LNCaP clone FGC (cell line): ENCODE results near the gene KCNA5.

Source experiments
- DNase-seq: peaks from one replicate; pipeline ENCODE4 v3.0.0-alpha.2; 2011; ENCODE audit warnings: low read depth
- H3K4me3 ChIP-seq: 2 replicates; pipeline ENCODE4 v1.5.1; 2011; ENCODE audit warnings: mild to moderate bottlenecking, low read depth, low read length, control low read depth
- TF ChIP-seq, protein P1 (sequence below): IDR thresholded peaks from 2 replicates; pipeline ENCODE4 v1.5.1; 2012; ENCODE audit warnings: mild to moderate bottlenecking; ENCODE audit not compliant: control insufficient read depth, insufficient read depth; ENCODE audit errors: extremely low read depth

The KCNA5 gene

DNA sequence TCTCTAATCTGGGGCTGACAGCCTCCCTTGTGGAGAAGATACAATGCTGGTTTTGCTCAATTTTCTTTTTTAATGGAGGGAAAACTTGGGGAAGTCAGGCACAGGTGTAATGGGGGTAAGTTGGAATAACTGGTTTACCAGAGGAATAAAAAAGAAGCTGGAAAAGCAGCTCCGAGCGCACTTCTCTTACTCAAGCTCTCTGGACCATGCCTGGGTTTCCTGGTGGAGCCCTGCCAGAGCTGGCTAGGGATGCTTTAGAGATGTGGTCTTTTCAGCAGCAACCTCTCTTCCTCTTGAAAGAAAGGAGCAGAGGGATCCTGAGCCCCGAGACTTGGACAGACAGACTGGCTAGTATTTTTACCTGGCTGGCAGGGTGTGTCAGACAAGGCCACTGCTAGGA is 3.9 kb upstream of the KCNA5 start:
- no peak for DNase-seq
- no peak overlapping the region for H3K4me3 ChIP-seq
- TF ChIP-seq, protein P1, sequence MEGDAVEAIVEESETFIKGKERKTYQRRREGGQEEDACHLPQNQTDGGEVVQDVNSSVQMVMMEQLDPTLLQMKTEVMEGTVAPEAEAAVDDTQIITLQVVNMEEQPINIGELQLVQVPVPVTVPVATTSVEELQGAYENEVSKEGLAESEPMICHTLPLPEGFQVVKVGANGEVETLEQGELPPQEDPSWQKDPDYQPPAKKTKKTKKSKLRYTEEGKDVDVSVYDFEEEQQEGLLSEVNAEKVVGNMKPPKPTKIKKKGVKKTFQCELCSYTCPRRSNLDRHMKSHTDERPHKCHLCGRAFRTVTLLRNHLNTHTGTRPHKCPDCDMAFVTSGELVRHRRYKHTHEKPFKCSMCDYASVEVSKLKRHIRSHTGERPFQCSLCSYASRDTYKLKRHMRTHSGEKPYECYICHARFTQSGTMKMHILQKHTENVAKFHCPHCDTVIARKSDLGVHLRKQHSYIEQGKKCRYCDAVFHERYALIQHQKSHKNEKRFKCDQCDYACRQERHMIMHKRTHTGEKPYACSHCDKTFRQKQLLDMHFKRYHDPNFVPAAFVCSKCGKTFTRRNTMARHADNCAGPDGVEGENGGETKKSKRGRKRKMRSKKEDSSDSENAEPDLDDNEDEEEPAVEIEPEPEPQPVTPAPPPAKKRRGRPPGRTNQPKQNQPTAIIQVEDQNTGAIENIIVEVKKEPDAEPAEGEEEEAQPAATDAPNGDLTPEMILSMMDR, result no peak

DNA sequence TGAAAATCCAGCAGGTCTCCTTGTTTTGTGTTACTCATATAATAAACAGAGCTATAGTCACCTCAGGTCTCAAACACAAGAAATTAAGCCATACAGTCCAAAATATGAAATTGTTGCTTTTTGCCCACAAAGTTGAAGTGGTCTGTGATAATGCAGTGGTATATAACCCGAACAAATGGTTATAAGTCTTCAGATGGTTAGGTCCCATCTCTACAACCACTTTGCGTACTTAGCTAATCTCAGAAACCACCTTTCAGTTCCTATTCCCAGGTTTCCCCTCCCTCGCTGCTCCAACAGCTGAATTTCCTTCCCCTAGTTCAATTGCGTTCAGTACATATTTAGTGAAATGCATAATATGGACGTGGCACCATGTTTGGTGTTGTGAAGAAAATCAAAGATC is 3.3 kb upstream of the KCNA5 start:
- H3K4me3 ChIP-seq, result no peak overlapping the region
- no peak for DNase-seq
- TF ChIP-seq, protein P1, result no peak

DNA sequence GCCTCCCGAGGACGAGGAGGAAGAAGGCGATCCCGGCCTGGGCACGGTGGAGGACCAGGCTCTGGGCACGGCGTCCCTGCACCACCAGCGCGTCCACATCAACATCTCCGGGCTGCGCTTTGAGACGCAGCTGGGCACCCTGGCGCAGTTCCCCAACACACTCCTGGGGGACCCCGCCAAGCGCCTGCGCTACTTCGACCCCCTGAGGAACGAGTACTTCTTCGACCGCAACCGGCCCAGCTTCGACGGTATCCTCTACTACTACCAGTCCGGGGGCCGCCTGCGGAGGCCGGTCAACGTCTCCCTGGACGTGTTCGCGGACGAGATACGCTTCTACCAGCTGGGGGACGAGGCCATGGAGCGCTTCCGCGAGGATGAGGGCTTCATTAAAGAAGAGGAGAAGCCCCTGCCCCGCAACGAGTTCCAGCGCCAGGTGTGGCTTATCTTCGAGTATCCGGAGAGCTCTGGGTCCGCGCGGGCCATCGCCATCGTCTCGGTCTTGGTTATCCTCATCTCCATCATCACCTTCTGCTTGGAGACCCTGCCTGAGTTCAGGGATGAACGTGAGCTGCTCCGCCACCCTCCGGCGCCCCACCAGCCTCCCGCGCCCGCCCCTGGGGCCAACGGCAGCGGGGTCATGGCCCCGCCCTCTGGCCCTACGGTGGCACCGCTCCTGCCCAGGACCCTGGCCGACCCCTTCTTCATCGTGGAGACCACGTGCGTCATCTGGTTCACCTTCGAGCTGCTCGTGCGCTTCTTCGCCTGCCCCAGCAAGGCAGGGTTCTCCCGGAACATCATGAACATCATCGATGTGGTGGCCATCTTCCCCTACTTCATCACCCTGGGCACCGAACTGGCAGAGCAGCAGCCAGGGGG is 979 bp downstream of the KCNA5 start:
- H3K4me3 ChIP-seq, result no peak overlapping the region
- TF ChIP-seq, protein P1, result no peak
- DNase-seq, result no peak

DNA sequence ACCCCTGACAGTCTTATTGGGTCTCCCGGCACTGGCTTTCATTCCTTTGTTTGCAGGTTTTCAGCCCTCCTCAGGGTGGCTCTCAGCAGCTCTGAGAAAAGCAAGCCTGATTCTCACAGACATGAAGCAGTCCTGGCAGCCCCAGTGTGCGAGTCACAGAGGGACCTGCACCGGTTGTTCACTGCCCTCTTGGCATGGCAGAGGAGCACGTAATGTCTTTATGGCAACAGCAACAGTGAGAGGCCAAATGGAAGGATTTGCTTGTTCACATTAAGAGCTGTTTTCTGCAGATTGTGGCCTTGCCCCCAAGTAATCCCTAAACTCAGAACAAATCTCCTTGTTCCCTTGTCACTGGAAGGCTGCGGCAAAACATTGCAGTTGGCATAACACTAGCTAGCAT is 3.4 kb downstream of the KCNA5 start:
- TF ChIP-seq, protein P1, result no peak
- no peak overlapping the region for H3K4me3 ChIP-seq
- no peak for DNase-seq

DNA sequence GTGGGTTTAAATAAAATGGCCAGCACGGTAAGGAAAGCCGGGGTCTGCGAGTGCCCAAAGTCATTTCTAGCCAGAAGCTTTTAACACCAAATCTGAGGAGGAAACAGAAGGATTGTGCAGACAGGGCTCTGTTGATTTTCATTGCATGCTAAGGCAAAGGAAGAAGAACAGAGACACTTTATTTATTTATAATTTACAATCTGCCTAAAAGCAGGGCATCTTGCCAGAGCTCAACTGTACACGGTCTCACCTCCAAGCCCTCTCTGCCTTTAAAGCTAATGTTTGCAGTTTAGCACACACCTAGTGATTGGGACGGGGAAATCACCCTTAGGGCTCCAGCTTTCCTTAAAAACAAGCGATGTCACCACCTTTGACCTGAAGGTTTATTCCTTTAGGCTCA is 4.0 kb downstream of the KCNA5 start:
- peak; percentile 67 for DNase-seq
- no peak overlapping the region for H3K4me3 ChIP-seq
- TF ChIP-seq, protein P1, result no peak

DNA sequence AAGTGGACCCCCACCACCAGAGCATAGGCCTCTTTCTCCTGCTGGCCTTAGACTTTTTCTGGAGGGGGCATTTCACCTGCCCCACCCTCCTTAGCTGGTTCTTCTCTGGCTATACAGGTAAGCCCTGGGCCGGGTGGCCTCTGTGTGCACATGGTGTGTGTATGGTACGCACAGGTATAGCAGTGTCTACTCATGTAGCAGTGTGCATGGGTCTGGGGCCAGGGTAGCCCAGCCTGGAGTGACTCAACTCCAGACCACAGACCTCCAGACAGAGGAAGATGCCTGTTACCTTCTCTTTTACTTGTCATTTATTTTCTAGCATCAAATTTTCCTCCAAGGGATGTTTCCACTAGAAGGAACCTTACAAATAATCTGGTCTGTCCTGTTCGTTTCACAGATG is 6.9 kb downstream of the KCNA5 start:
- H3K4me3 ChIP-seq, result no peak overlapping the region
- no peak for DNase-seq
- TF ChIP-seq, protein P1, result no peak

DNA sequence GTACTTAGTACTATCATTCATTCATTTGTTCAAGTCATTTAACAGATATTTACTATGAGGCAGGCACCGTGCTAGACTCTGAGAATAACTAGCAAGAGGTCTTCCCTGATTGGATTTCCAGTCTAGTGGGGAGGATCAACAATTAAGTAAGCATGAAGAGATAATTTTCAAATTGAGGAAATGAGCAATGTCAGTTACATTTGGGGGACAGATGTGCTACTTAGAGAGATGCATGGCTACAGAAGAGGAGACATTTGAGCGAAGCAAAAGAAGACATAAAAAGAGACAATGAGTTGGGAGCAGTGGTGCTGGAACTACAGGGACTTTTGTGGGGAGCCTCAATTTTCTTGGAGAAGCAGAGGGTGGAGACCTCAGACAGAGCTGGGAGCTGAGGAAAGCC is 7.7 kb downstream of the KCNA5 start:
- no peak for DNase-seq
- H3K4me3 ChIP-seq, result no peak overlapping the region
- TF ChIP-seq, protein P1, result no peak
